HEK293 (cell line): Measurements from ENCODE around the gene MNT.
A peak's percentile ranks its signal among the peaks of the same experiment; 100 is the strongest.

Source experiments
- GLIS2 ChIP-seq: fragments of 450-650 bp; formaldehyde crosslinking; IDR thresholded peaks from 2 replicates; pipeline ENCODE4 v1.5.1; 2016; ENCODE audit warnings: missing biosample characterization, missing genetic modification characterization
- PRDM10 ChIP-seq: fragments of 450-650 bp; formaldehyde crosslinking; IDR thresholded peaks from 2 replicates; pipeline ENCODE4 v1.5.1; 2016; ENCODE audit warnings: missing biosample characterization, missing genetic modification characterization
- PRDM4 ChIP-seq: fragments of 450-650 bp; formaldehyde crosslinking; IDR thresholded peaks from 2 replicates; pipeline ENCODE4 v1.5.1; 2017; ENCODE audit warnings: missing biosample characterization, missing genetic modification characterization
- SALL2 ChIP-seq: fragments of 450-650 bp; formaldehyde crosslinking; IDR thresholded peaks from 2 replicates; pipeline ENCODE4 v1.5.0; 2017; ENCODE audit warnings: missing biosample characterization, mild to moderate bottlenecking, missing genetic modification characterization, borderline replicate concordance
- SCRT1 ChIP-seq: fragments of 450-650 bp; formaldehyde crosslinking; IDR thresholded peaks from 2 replicates; pipeline ENCODE4 v1.5.1; 2016; ENCODE audit warnings: missing biosample characterization, missing genetic modification characterization, borderline replicate concordance
- SCRT2 ChIP-seq: fragments of 450-650 bp; formaldehyde crosslinking; IDR thresholded peaks from 2 replicates; pipeline ENCODE4 v1.5.1; 2016; ENCODE audit warnings: missing biosample characterization, missing genetic modification characterization
- SETDB1 ChIP-seq: IDR thresholded peaks from one replicate; pipeline ENCODE4 v1.6.1; 2017; ENCODE audit warnings: mild to moderate bottlenecking, low read length, moderate library complexity, mixed read lengths; ENCODE audit not compliant: insufficient read length
- TCF7L2 ChIP-seq: IDR thresholded peaks from 2 replicates; pipeline ENCODE4 v1.6.1; 2011; ENCODE audit warnings: low read depth, mild to moderate bottlenecking, inconsistent platforms, low read length, moderate library complexity, borderline replicate concordance
- ZBTB1 ChIP-seq: fragments of 450-650 bp; formaldehyde crosslinking; IDR thresholded peaks from 2 replicates; pipeline ENCODE4 v1.5.1; 2016; ENCODE audit warnings: missing biosample characterization, missing genetic modification characterization
- ZBTB21 ChIP-seq: fragments of 450-650 bp; formaldehyde crosslinking; IDR thresholded peaks from 2 replicates; pipeline ENCODE4 v1.5.1; 2017; ENCODE audit warnings: missing biosample characterization, missing genetic modification characterization
- ZFP41 ChIP-seq: fragments of 450-650 bp; formaldehyde crosslinking; IDR thresholded peaks from 2 replicates; pipeline ENCODE4 v1.5.1; 2016; ENCODE audit warnings: missing biosample characterization, missing genetic modification characterization, borderline replicate concordance
- ZFP69B ChIP-seq: fragments of 450-650 bp; formaldehyde crosslinking; IDR thresholded peaks from 2 replicates; pipeline ENCODE4 v1.5.1; 2016; ENCODE audit warnings: missing biosample characterization, missing genetic modification characterization
- ZNF112 ChIP-seq: fragments of 450-650 bp; formaldehyde crosslinking; IDR thresholded peaks from 2 replicates; pipeline ENCODE4 v1.5.0; 2017; ENCODE audit warnings: missing biosample characterization, missing genetic modification characterization
- ZNF140 ChIP-seq: fragments of 450-650 bp; formaldehyde crosslinking; IDR thresholded peaks from 2 replicates; pipeline ENCODE4 v1.5.1; 2016; ENCODE audit warnings: missing biosample characterization, missing genetic modification characterization
- ZNF18 ChIP-seq: fragments of 450-650 bp; formaldehyde crosslinking; IDR thresholded peaks from 2 replicates; pipeline ENCODE4 v1.5.1; 2016; ENCODE audit warnings: missing biosample characterization, missing genetic modification characterization
- ZNF202 ChIP-seq: fragments of 450-650 bp; formaldehyde crosslinking; IDR thresholded peaks from 2 replicates; pipeline ENCODE4 v1.5.1; 2016; ENCODE audit warnings: missing biosample characterization, missing genetic modification characterization, borderline replicate concordance
- ZNF274 ChIP-seq, 2 experiments: fragments of 200-500 bp in 1 of 2; fragments of 450-650 bp in 1 of 2; sonication (Bioruptor generic) in 1 of 2; formaldehyde crosslinking in 1 of 2; IDR thresholded peaks; 2 replicates each; pipeline versions ENCODE4 v1.5.1 to v1.6.1; 2014 to 2016; ENCODE audit warnings: borderline replicate concordance in 1 of 2, inconsistent platforms in 1 of 2, low read length in 1 of 2, missing biosample characterization in 1 of 2, missing genetic modification characterization in 1 of 2
- ZNF335 ChIP-seq: fragments of 450-650 bp; formaldehyde crosslinking; conservative IDR thresholded peaks from 2 replicates; pipeline ENCODE4 v1.5.1; 2016; ENCODE audit warnings: missing biosample characterization, missing genetic modification characterization
- ZNF366 ChIP-seq: fragments of 450-650 bp; formaldehyde crosslinking; conservative IDR thresholded peaks from 2 replicates; pipeline ENCODE4 v1.5.1; 2016; ENCODE audit warnings: missing biosample characterization, missing genetic modification characterization
- ZNF391 ChIP-seq: fragments of 450-650 bp; formaldehyde crosslinking; IDR thresholded peaks from 2 replicates; pipeline ENCODE4 v1.5.1; 2016; ENCODE audit warnings: low read depth, missing biosample characterization, missing genetic modification characterization, borderline replicate concordance
- ZNF514 ChIP-seq: fragments of 450-650 bp; formaldehyde crosslinking; IDR thresholded peaks from 2 replicates; pipeline ENCODE4 v1.5.1; 2016; ENCODE audit warnings: missing biosample characterization, missing genetic modification characterization
- ZNF529 ChIP-seq: fragments of 450-650 bp; formaldehyde crosslinking; IDR thresholded peaks from 2 replicates; pipeline ENCODE4 v1.5.1; 2017; ENCODE audit warnings: missing genetic modification characterization, missing biosample characterization; ENCODE audit not compliant: insufficient replicate concordance
- ZNF555 ChIP-seq: fragments of 450-650 bp; formaldehyde crosslinking; conservative IDR thresholded peaks from 2 replicates; pipeline ENCODE4 v1.5.1; 2017; ENCODE audit warnings: missing biosample characterization, mild to moderate bottlenecking, missing genetic modification characterization, inconsistent platforms
- ZNF558 ChIP-seq: fragments of 450-650 bp; formaldehyde crosslinking; IDR thresholded peaks from 2 replicates; pipeline ENCODE4 v1.5.1; 2016; ENCODE audit warnings: missing biosample characterization, missing genetic modification characterization
- ZNF561 ChIP-seq: fragments of 450-650 bp; IDR thresholded peaks from 2 replicates; pipeline ENCODE4 v1.5.1; 2018; ENCODE audit warnings: missing biosample characterization, missing genetic modification characterization, borderline replicate concordance
- ZNF571 ChIP-seq: fragments of 450-650 bp; formaldehyde crosslinking; IDR thresholded peaks from 2 replicates; pipeline ENCODE4 v1.5.0; 2017; ENCODE audit warnings: missing biosample characterization, missing genetic modification characterization
- ZNF692 ChIP-seq: fragments of 450-650 bp; formaldehyde crosslinking; IDR thresholded peaks from 2 replicates; pipeline ENCODE4 v1.5.1; 2016; ENCODE audit warnings: missing biosample characterization, missing genetic modification characterization
- ZSCAN18 ChIP-seq: fragments of 450-650 bp; formaldehyde crosslinking; IDR thresholded peaks from 2 replicates; pipeline ENCODE4 v1.5.1; 2016; ENCODE audit warnings: missing biosample characterization, missing genetic modification characterization

MNT gene

GRCh38 chr17:2401426-2402221 is 764 bp upstream of the MNT start (continued):
- TF ChIP-seq ZNF558 (tag by site-specific recombination) (no peak), ZNF692 (tag by site-specific recombination) (peak; percentile 99), ZNF140 (tag by site-specific recombination) (no peak), PRDM10 (peak; percentile 98), ZBTB21 (tag by site-specific recombination) (peak; percentile 87), GLIS2 (peak; percentile 99), PRDM4 (tag by site-specific recombination) (peak; percentile 52; the same call in 1 of the 2 replicates), ZNF335 (peak; percentile 86), ZNF202 (tag by site-specific recombination) (no peak), ZFP69B (tag by site-specific recombination) (peak; percentile 99), ZNF571 (tag by site-specific recombination) (no peak), ZNF514 (tag by site-specific recombination) (no peak), ZNF555 (tag by site-specific recombination) (no peak), ZNF561 (tag by site-specific recombination) (peak; percentile 40; the same call in 1 of the 2 replicates), ZNF112 (tag by site-specific recombination) (no peak), SCRT1 (no peak), ZNF391 (tag by site-specific recombination) (0 out of 2 replicates have a peak, but pooled peaks have one; percentile 45), SETDB1 (no peak), ZNF18 (no peak), ZNF366 (tag by site-specific recombination) (peak; percentile 48; the same call in 1 of the 2 replicates), ZNF274 (IDR thresholded peaks at IDR 0.05; ENCODE audit: low read length) (no peak), ZNF274 (tag by site-specific recombination; IDR thresholded peaks at IDR 0.05; ENCODE audit: borderline replicate concordance) (no peak), TCF7L2 (no peak), ZSCAN18 (tag by site-specific recombination) (no peak), ZNF529 (tag by site-specific recombination) (no peak), ZBTB1 (tag by site-specific recombination) (no peak), SALL2 (tag by site-specific recombination) (no peak), SCRT2 (peak; percentile 91), ZFP41 (no peak)
